ENCODE measurements around the gene SPG11. TPM values are rescaled to one million over a fixed set of nuclear protein-coding genes. Genes with fewer than 3 reads are reported as not detected.

The SPG11 gene
- total and polyA plus RNA-seq, 9 of the 15 experiments (the other 6 are each of a cell fraction or from before 2014, with no cell fraction given): 23.3 to 71.2 (median 45.6) TPM

DNA sequence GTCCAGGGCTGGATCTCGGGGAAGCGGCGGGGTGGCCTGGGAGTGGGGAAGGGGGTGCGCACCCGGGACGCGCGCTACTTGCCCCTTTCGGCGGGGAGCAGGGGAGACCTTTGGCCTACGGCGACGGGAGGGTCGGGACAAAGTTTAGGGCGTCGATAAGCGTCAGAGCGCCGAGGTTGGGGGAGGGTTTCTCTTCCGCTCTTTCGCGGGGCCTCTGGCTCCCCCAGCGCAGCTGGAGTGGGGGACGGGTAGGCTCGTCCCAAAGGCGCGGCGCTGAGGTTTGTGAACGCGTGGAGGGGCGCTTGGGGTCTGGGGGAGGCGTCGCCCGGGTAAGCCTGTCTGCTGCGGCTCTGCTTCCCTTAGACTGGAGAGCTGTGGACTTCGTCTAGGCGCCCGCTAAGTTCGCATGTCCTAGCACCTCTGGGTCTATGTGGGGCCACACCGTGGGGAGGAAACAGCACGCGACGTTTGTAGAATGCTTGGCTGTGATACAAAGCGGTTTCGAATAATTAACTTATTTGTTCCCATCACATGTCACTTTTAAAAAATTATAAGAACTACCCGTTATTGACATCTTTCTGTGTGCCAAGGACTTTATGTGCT, 48.4 kb upstream of the SPG11 start (continued):
- TF ChIP-seq TCF3 (CRISPR knock-in tag; IDR thresholded peaks at IDR 0.05) (no peak), JUND (IDR thresholded peaks at IDR 0.05; ENCODE audit: borderline replicate concordance, low read depth, low read length) (no peak), JUND (tag; IDR thresholded peaks at IDR 0.05; ENCODE audit: borderline replicate concordance, low read depth, low read length) (no peak), ARID2 (IDR thresholded peaks at IDR 0.05) (no peak), STAG1 (CRISPR knock-in tag; IDR thresholded peaks at IDR 0.05; ENCODE audit: borderline replicate concordance) (no peak), FOXP1 (CRISPR knock-in tag; IDR thresholded peaks at IDR 0.05) (no peak; the same call in 1 of the 2 replicates), ZNF57 (CRISPR knock-in tag; IDR thresholded peaks at IDR 0.05) (no peak), TCF15 (CRISPR knock-in tag; IDR thresholded peaks at IDR 0.05) (no peak), HDAC8 (tag; IDR thresholded peaks at IDR 0.05) (no peak), CHCHD3 (CRISPR knock-in tag; IDR thresholded peaks at IDR 0.05) (no peak), HSF4 (CRISPR knock-in tag; IDR thresholded peaks at IDR 0.05; ENCODE audit: borderline replicate concordance) (no peak), YBX1 (IDR thresholded peaks at IDR 0.05) (no peak), TEAD2 (tag; IDR thresholded peaks at IDR 0.05) (no peak), ETV6 (IDR thresholded peaks at IDR 0.05; ENCODE audit: borderline replicate concordance in 1 of 2, low read depth in 2 of 2, low read length in 1 of 2) (no peak), ETV6 (CRISPR knock-in tag; IDR thresholded peaks at IDR 0.05; ENCODE audit: borderline replicate concordance) (no peak), HMGN3 (IDR thresholded peaks at IDR 0.05; ENCODE audit: borderline replicate concordance, extremely low read depth, insufficient read length, low read depth, low read length) (no peak), HMG20B (CRISPR knock-in tag; IDR thresholded peaks at IDR 0.05) (no peak)
- TF ChIP-seq, protein P1, sequence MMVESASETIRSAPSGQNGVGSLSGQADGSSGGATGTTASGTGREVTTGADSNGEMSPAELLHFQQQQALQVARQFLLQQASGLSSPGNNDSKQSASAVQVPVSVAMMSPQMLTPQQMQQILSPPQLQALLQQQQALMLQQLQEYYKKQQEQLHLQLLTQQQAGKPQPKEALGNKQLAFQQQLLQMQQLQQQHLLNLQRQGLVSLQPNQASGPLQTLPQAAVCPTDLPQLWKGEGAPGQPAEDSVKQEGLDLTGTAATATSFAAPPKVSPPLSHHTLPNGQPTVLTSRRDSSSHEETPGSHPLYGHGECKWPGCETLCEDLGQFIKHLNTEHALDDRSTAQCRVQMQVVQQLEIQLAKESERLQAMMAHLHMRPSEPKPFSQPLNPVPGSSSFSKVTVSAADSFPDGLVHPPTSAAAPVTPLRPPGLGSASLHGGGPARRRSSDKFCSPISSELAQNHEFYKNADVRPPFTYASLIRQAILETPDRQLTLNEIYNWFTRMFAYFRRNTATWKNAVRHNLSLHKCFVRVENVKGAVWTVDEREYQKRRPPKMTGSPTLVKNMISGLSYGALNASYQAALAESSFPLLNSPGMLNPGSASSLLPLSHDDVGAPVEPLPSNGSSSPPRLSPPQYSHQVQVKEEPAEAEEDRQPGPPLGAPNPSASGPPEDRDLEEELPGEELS (CRISPR knock-in tag; IDR thresholded peaks at IDR 0.05; ENCODE audit: borderline replicate concordance): no peak
- TF ChIP-seq, protein P2, sequence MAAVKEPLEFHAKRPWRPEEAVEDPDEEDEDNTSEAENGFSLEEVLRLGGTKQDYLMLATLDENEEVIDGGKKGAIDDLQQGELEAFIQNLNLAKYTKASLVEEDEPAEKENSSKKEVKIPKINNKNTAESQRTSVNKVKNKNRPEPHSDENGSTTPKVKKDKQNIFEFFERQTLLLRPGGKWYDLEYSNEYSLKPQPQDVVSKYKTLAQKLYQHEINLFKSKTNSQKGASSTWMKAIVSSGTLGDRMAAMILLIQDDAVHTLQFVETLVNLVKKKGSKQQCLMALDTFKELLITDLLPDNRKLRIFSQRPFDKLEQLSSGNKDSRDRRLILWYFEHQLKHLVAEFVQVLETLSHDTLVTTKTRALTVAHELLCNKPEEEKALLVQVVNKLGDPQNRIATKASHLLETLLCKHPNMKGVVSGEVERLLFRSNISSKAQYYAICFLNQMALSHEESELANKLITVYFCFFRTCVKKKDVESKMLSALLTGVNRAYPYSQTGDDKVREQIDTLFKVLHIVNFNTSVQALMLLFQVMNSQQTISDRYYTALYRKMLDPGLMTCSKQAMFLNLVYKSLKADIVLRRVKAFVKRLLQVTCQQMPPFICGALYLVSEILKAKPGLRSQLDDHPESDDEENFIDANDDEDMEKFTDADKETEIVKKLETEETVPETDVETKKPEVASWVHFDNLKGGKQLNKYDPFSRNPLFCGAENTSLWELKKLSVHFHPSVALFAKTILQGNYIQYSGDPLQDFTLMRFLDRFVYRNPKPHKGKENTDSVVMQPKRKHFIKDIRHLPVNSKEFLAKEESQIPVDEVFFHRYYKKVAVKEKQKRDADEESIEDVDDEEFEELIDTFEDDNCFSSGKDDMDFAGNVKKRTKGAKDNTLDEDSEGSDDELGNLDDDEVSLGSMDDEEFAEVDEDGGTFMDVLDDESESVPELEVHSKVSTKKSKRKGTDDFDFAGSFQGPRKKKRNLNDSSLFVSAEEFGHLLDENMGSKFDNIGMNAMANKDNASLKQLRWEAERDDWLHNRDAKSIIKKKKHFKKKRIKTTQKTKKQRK (IDR thresholded peaks at IDR 0.05; ENCODE audit: borderline replicate concordance, low read depth, low read length): no peak
- TF ChIP-seq, protein P3, sequence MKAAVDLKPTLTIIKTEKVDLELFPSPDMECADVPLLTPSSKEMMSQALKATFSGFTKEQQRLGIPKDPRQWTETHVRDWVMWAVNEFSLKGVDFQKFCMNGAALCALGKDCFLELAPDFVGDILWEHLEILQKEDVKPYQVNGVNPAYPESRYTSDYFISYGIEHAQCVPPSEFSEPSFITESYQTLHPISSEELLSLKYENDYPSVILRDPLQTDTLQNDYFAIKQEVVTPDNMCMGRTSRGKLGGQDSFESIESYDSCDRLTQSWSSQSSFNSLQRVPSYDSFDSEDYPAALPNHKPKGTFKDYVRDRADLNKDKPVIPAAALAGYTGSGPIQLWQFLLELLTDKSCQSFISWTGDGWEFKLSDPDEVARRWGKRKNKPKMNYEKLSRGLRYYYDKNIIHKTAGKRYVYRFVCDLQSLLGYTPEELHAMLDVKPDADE (conservative IDR thresholded peaks at IDR 0.05; ENCODE audit: control insufficient read depth, low read depth, low read length): no peak; the same call in 1 of the 2 replicates
- TF ChIP-seq, protein P4, sequence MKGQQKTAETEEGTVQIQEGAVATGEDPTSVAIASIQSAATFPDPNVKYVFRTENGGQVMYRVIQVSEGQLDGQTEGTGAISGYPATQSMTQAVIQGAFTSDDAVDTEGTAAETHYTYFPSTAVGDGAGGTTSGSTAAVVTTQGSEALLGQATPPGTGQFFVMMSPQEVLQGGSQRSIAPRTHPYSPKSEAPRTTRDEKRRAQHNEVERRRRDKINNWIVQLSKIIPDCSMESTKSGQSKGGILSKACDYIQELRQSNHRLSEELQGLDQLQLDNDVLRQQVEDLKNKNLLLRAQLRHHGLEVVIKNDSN (CRISPR knock-in tag; IDR thresholded peaks at IDR 0.05): no peak

Data from K562 (cell line).